H1 (cell line): Measurements from ENCODE around the gene FMN2. TPM values are rescaled to one million over a fixed set of nuclear protein-coding genes. Genes with fewer than 3 reads are reported as not detected.

ENCODE experiments used
- CTBP2 ChIP-seq: IDR thresholded peaks from 2 replicates; pipeline ENCODE4 v1.7.0; 2011; ENCODE audit warnings: borderline replicate concordance, mild to moderate bottlenecking, moderate library complexity, mixed read lengths, low read length; ENCODE audit not compliant: insufficient read depth, insufficient read length
- RBBP5 ChIP-seq: IDR thresholded peaks from 2 replicates; pipeline ENCODE4 v1.7.1; 2012; ENCODE audit warnings: low read depth, mild to moderate bottlenecking, inconsistent platforms, low read length, moderate library complexity, borderline replicate concordance
- polyA plus RNA-seq, 7 experiments: library from polyadenylated mRNA; depleted of rRNA in 3 of 7; stranded (reverse) in 5 of 7; unstranded in 2 of 7; fragments of >200 nt in 5 of 7; fragments of 200-250 nt in 2 of 7; gene quantifications; 1 replicate in 5 of 7; 2 replicates in 1 of 7; 4 replicates in 1 of 7; pipeline versions ENCODE4 v1.2.1 to v1.2.3, GENCODE V29; 2011 to 2013; ENCODE audit warnings: missing spikeins in 2 of 7, mixed read lengths in 2 of 7
- total RNA-seq: library from RNA; stranded (reverse); fragmentation: NEBNext Ultra II Directional; extraction: Animal tissue kit (Norgen Biotek cat#: 25700); gene quantifications from 2 replicates; pipeline ENCODE4 v1.2.1, GENCODE V29; 2021

Gene FMN2
- total and polyA plus RNA-seq, 2 of the 8 experiments (the other 6 are each of a cell fraction or from before 2014, with no cell fraction given), result 0.83 to 2.0 TPM

DNA sequence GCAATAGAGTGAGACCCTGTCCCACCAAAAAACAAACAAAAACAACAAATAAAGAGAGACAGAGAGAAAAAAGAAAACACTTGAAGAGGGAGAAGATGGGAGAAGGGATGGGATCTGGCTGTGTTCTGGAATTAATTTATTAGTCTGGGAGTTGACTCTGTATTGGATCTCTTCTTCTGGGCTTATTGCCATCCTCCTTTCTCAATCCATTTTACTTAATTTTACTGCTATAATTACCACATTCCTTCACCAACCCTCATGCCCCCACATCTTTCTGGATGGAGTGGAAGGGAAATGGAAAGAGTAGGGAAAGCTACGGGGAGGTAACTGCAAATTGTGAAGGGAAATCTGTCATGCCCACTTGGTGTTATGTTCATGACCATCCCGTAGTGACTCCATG, 42.9 kb downstream of the FMN2 start (continued):
- no peak for TF ChIP-seq CTBP2
- TF ChIP-seq RBBP5, result no peak
- TF ChIP-seq, all 59 proteins: peak for 0
